Activated naive CD8-positive, alpha-beta T cell treated with anti-CD3 and anti-CD28 coated beads, Interleukin-2, amount 50 U/mL, for 24 hours (primary cell): ENCODE measurements around the gene STOML3.
A peak's percentile ranks its signal among the peaks of the same experiment; 100 is the strongest.
"Not testable (repeated sequence)": the region's sequence is repeated elsewhere in the genome, so short reads cannot be mapped to it uniquely, and the experiment has no call there.

Experiments used
- ATAC-seq: fragments of 150-1000 bp; cut with Tn5 transposase; one replicate; pipeline ENCODE4 v1.10.0; 2021
- DNase-seq: peaks from one replicate; pipeline ENCODE4 v3.0.0; 2021
- H3K27ac Mint-ChIP-seq: one replicate; pipeline ENCODE4 v1.8.0; 2021; ENCODE audit warnings: mild to moderate bottlenecking, mixed read lengths
- H3K27me3 Mint-ChIP-seq: one replicate; pipeline ENCODE4 v1.8.0; 2021; ENCODE audit warnings: mixed read lengths
- H3K36me3 Mint-ChIP-seq: one replicate; pipeline ENCODE4 v1.8.0; 2021; ENCODE audit warnings: low read depth, mixed read lengths
- H3K4me1 Mint-ChIP-seq: one replicate; pipeline ENCODE4 v1.8.0; 2021; ENCODE audit warnings: mixed read lengths
- H3K4me3 Mint-ChIP-seq: one replicate; pipeline ENCODE4 v1.8.0; 2021; ENCODE audit warnings: mild to moderate bottlenecking, moderate library complexity, mixed read lengths
- H3K9me3 Mint-ChIP-seq: one replicate; pipeline ENCODE4 v1.8.0; 2021; ENCODE audit warnings: mixed read lengths

STOML3 gene

DNA sequence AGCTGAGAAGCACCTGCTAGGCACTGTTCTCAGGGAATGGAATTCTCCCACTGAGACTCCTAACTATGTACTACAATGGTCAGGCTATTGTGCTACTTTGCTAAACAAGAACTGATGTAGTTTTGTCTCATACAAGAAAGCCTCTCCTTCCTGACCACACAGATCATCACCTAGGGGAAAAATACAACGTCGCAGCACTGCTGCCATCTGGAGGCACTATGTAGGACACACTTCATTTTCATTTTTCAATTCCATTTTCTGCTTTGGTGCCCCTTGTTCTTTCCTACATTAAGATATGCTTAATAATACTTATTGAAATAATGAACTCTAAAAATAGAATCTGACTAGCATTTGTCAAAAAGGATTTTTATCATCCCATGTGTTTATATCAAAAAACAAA, 26.2 kb upstream of the STOML3 start:
- Mint-ChIP-seq H3K27me3 (no peaks in the 10 kb centered on the region), H3K36me3 (peaks cover 58% of the 10 kb centered on the region), H3K4me1 (peaks cover 4% of the 10 kb centered on the region), H3K4me3 (no peak overlapping the region), H3K9me3 (no peaks in the 10 kb centered on the region), H3K27ac (no peak overlapping the region)
- no peak for DNase-seq
- peak; percentile 79 for ATAC-seq

GRCh38 chr13:39016087-39016486, 25.5 kb upstream of the STOML3 start:
- Mint-ChIP-seq H3K4me1 (peaks cover 4% of the 10 kb centered on the region), H3K27ac (no peak overlapping the region), H3K9me3 (no peaks in the 10 kb centered on the region), H3K27me3 (no peaks in the 10 kb centered on the region), H3K36me3 (peaks cover 57% of the 10 kb centered on the region), H3K4me3 (no peak overlapping the region)
- ATAC-seq (peak; percentile 78), DNase-seq (no peak)

DNA sequence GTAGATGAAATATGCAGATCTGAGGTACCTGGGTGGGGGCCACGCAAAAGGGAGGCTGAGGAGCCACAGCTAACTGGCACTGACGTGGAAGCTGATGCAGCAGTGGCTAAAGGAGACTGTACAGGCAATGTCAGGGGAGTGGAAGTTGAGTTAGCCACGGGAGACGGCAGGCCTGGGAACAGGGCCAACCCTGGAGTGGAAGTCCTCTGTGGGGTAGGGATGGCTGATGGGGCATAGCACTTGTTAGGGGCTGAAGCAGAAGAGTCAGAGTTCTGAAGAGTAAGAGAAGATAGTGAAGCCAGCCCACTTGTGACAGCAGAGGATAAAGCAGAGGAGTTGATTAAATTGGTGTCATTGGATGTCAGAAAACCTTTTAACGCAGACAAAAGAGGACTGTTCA, 22.8 kb upstream of the STOML3 start:
- no peaks in the 10 kb centered on the region for H3K27me3 Mint-ChIP-seq
- ATAC-seq (no peak), DNase-seq (no peak)
- H3K4me3 Mint-ChIP-seq = no peak overlapping the region
- H3K4me1 Mint-ChIP-seq = peaks cover 4% of the 10 kb centered on the region
- peaks cover 63% of the 10 kb centered on the region for H3K36me3 Mint-ChIP-seq
- H3K27ac Mint-ChIP-seq = no peak overlapping the region
- no peaks in the 10 kb centered on the region for H3K9me3 Mint-ChIP-seq

DNA sequence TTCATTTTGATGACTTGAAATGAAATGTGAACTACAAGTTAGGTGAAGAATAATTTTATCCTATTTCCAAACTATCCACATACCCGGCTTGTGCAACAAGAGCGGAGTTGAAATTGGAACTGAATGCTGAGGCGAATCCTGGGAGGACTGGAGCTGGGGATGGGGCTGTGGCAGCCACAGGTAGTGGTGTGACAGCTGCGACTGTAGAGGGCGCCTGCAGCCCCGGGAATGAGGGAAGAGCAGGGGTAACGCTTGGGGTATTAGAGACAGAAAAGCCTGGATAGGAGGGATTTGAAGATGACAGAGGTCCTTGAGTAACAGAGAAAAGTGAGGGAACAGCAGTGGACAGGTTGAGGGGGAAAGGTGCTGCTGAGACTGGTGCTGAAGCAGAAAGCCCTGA, 22.0 kb upstream of the STOML3 start:
- Mint-ChIP-seq H3K4me3 (no peak overlapping the region), H3K9me3 (no peaks in the 10 kb centered on the region), H3K36me3 (peaks cover 71% of the 10 kb centered on the region), H3K27me3 (no peaks in the 10 kb centered on the region), H3K4me1 (peaks cover 4% of the 10 kb centered on the region), H3K27ac (no peak overlapping the region)
- no peak for DNase-seq
- no peak for ATAC-seq

- DNase-seq, H3K4me1 Mint-ChIP-seq, ATAC-seq, H3K9me3 Mint-ChIP-seq, H3K27me3 Mint-ChIP-seq, H3K27ac Mint-ChIP-seq, H3K4me3 Mint-ChIP-seq: not testable (repeated sequence)
- H3K36me3 Mint-ChIP-seq = peaks cover 33% of the 10 kb centered on the region
These were observed 15.9 kb upstream of the STOML3 start for GRCh38 chr13:39006371-39007111.

DNA sequence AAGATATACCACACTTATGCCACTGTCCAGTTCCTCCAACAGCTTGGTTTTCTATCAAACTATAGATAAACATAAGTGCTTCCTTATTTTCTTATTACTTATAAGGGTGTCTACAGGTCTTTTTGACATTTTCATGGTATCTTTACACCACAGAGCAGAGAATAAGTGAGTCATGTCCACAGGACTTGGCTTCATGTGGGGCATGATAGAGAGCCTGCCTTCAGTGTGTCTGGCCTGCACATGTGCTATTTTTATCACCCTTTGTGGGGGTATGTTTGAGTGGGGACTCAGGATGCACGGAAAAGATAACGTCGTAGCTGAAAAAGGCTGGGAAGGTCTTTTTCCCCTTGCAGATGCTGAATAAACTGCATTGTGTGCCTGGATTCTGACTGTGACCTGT, 8.1 kb upstream of the STOML3 start:
- no peak overlapping the region for H3K27ac Mint-ChIP-seq
- no peaks in the 10 kb centered on the region for H3K27me3 Mint-ChIP-seq
- DNase-seq (no peak), ATAC-seq (peak; percentile 65)
- no peak overlapping the region for H3K4me3 Mint-ChIP-seq
- no peaks in the 10 kb centered on the region for H3K36me3 Mint-ChIP-seq
- no peaks in the 10 kb centered on the region for H3K9me3 Mint-ChIP-seq
- H3K4me1 Mint-ChIP-seq = peaks cover 2% of the 10 kb centered on the region

DNA sequence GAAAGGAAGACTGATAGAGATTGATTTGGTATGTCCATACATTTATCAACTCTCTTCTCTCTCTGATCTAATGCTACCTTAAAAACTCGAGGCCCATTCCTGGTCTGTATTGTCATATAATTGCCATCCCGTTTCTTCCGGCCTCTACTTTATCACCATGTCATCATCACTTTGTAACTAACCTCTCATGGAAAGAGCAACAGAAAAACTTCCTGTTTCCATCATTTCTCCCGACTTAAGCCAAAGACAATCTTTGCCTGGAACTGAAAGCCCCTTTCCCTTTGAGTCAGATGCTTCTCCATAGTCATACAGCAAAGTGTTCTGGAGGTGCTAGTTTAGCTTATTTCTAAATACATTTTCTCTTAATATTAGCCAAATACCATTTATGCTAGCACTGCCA, 2.8 kb upstream of the STOML3 start:
- DNase-seq (no peak), ATAC-seq (no peak)
- Mint-ChIP-seq H3K27me3 (peaks cover 3% of the 10 kb centered on the region), H3K4me3 (no peak overlapping the region), H3K27ac (no peak overlapping the region), H3K36me3 (no peaks in the 10 kb centered on the region), H3K4me1 (peaks cover 2% of the 10 kb centered on the region), H3K9me3 (no peaks in the 10 kb centered on the region)

- ATAC-seq (no peak), DNase-seq (no peak)
- H3K4me1 Mint-ChIP-seq = no peaks in the 10 kb centered on the region
- H3K27me3 Mint-ChIP-seq = peaks cover 3% of the 10 kb centered on the region
- H3K36me3 Mint-ChIP-seq = peaks cover 2% of the 10 kb centered on the region
- H3K4me3 Mint-ChIP-seq = no peak overlapping the region
- H3K27ac Mint-ChIP-seq = no peak overlapping the region
- peaks cover 13% of the 10 kb centered on the region for H3K9me3 Mint-ChIP-seq
These were observed 9.5 kb downstream of the STOML3 start for GRCh38 chr13:38981096-38981495.

GRCh38 chr13:38980750-38981078, 9.9 kb downstream of the STOML3 start:
- ATAC-seq (no peak), DNase-seq (no peak)
- Mint-ChIP-seq H3K4me1 (no peaks in the 10 kb centered on the region), H3K36me3 (peaks cover 2% of the 10 kb centered on the region), H3K9me3 (peaks cover 13% of the 10 kb centered on the region), H3K27ac (no peak overlapping the region), H3K4me3 (no peak overlapping the region), H3K27me3 (peaks cover 3% of the 10 kb centered on the region)

- Mint-ChIP-seq H3K9me3 (peaks cover 13% of the 10 kb centered on the region), H3K36me3 (peaks cover 2% of the 10 kb centered on the region), H3K4me3 (no peak overlapping the region), H3K4me1 (no peaks in the 10 kb centered on the region), H3K27ac (no peak overlapping the region), H3K27me3 (peaks cover 3% of the 10 kb centered on the region)
- DNase-seq = no peak
- no peak for ATAC-seq
These were observed 10.5 kb downstream of the STOML3 start for GRCh38 chr13:38979891-38980749.

DNA sequence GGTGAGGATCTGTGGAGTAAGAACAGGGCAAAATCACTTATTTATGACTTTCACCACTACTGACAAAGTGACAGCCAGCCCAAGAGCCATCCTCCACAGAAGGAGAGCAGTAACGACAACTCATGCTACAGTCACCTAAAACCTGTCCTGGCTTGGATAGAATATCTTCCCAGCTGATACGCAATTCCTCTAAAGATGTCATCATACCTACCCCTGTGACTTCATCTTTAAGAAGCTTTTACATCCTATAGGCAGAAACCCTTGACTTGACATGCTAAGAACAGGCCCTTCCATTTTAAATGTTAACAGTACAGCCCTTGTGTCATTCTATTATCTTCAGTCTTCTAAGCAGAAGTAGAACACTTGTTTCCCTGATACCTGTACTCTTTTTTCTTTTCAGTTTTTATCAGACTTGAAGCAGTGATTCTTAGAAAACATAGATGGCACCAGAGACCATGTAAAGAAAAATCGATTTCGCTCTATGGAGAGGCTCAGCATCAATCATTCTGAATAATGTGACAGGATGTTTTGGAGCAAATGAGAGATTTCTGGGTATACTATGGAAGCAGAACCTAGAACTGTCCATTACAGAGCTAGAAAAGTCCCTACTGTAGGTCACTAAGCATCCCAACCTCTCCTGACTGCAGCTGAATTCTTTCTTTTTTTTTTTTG, 20.1 kb downstream of the STOML3 start:
- Mint-ChIP-seq H3K27ac (no peak overlapping the region), H3K27me3 (no peaks in the 10 kb centered on the region), H3K4me3 (no peak overlapping the region), H3K4me1 (no peaks in the 10 kb centered on the region), H3K36me3 (no peaks in the 10 kb centered on the region), H3K9me3 (no peaks in the 10 kb centered on the region)
- ATAC-seq = no peak
- DNase-seq = no peak

GRCh38 chr13:38969187-38969586, 21.4 kb downstream of the STOML3 start:
- Mint-ChIP-seq H3K36me3 (no peaks in the 10 kb centered on the region), H3K27ac (no peak overlapping the region), H3K27me3 (no peaks in the 10 kb centered on the region), H3K9me3 (no peaks in the 10 kb centered on the region), H3K4me3 (no peak overlapping the region), H3K4me1 (no peaks in the 10 kb centered on the region)
- ATAC-seq = no peak
- no peak for DNase-seq

- H3K9me3 Mint-ChIP-seq = no peaks in the 10 kb centered on the region
- no peaks in the 10 kb centered on the region for H3K36me3 Mint-ChIP-seq
- no peaks in the 10 kb centered on the region for H3K4me1 Mint-ChIP-seq
These were observed 23.2 kb downstream of the STOML3 start for GRCh38 chr13:38967446-38967845.

GRCh38 chr13:38965281-38965680, 25.4 kb downstream of the STOML3 start:
- Mint-ChIP-seq H3K4me3 (no peak overlapping the region), H3K27me3 (no peaks in the 10 kb centered on the region), H3K36me3 (no peaks in the 10 kb centered on the region), H3K27ac (no peak overlapping the region), H3K4me1 (no peaks in the 10 kb centered on the region), H3K9me3 (no peaks in the 10 kb centered on the region)
- ATAC-seq = no peak
- no peak for DNase-seq

More at GRCh38 chr13:38967446-38967845, 23.2 kb downstream of the STOML3 start:
- Mint-ChIP-seq H3K27me3 (no peaks in the 10 kb centered on the region), H3K27ac (no peak overlapping the region), H3K4me3 (no peak overlapping the region)
- no peak for ATAC-seq
- no peak for DNase-seq

DNA sequence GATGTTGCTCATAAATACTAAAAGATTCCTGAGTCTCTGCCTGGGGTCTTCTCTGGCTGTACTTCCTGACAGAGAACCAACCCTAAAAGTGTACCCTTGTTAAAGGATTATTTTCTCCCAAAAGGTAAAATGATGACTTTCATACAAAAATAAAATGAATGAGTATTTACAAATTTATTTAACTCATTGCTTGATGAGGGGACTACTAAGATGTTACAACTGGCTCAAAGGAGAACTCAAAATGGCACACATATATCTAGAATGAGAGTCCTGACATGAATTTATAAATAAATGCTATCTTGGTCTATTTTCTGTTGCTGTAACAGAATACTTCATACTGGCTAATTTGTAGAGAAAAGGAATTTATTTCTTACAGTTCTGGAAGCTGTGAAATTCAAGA, 30.5 kb downstream of the STOML3 start:
- Mint-ChIP-seq H3K36me3 (no peaks in the 10 kb centered on the region), H3K27me3 (no peaks in the 10 kb centered on the region), H3K27ac (no peak overlapping the region), H3K9me3 (no peaks in the 10 kb centered on the region), H3K4me1 (no peaks in the 10 kb centered on the region), H3K4me3 (no peak overlapping the region)
- ATAC-seq = no peak
- DNase-seq = no peak
